Endothelial cell of umbilical vein (primary cell): ENCODE data around the gene VAV3. TPM values are rescaled to one million over a fixed set of nuclear protein-coding genes. Genes with fewer than 3 reads are reported as not detected.

Experiments used
- BruUV-seq: library from RNA; stranded (reverse); fragments of 400-500 nt; replicated peaks from 2 replicates; lab custom pipeline; 2021; lab: Mats Ljungman, UMichigan
- CTCF ChIA-PET: fragments of 300-600, 350-600 bp; sonication (Branson Sonifier 250); formaldehyde crosslinking; loops from one replicate; lab custom pipeline; 2021; ENCODE audit warnings: antibody characterized with exemption, inconsistent platforms; lab: Charles Lee
- POLR2A ChIA-PET: fragments of 300-600, 350-600 bp; sonication (Branson Sonifier 250); formaldehyde crosslinking; loops from one replicate; lab custom pipeline; 2021; ENCODE audit warnings: antibody characterized with exemption, inconsistent platforms; lab: Charles Lee
- DNase-seq: peaks from one replicate; pipeline ENCODE4 v3.0.0-alpha.2; 2011; ENCODE audit warnings: low read depth, low spot score
- FAIRE-seq: peaks from 2 replicates; lab custom pipeline; 2011; peaks lifted over from hg19 to GRCh38; lab: Jason Lieb, UNC
- H2AFZ ChIP-seq: 2 replicates; pipeline ENCODE4 v1.6.0; 2012; ENCODE audit warnings: low read depth, low read length, control low read depth, inconsistent platforms
- H3K27ac ChIP-seq: 2 replicates; pipeline ENCODE4 v1.5.1; 2011; ENCODE audit warnings: low read depth, mild to moderate bottlenecking, control low read depth, low read length, moderate library complexity; ENCODE audit not compliant: insufficient read depth
- H3K27me3 ChIP-seq, 2 experiments: 2 replicates each; pipeline versions ENCODE4 v1.6.0 to v1.6.1; 2011; ENCODE audit warnings: low read length in 2 of 2, mixed read lengths in 1 of 2; ENCODE audit not compliant: control insufficient read depth in 2 of 2, insufficient read depth in 2 of 2
- H3K36me3 ChIP-seq, 2 experiments: 2 replicates in 1 of 2; 3 replicates in 1 of 2; pipeline ENCODE4 v1.5.1; 2011; ENCODE audit warnings: low read length in 2 of 2, mild to moderate bottlenecking in 1 of 2, moderate library complexity in 1 of 2; ENCODE audit not compliant: control insufficient read depth in 2 of 2, insufficient read depth in 2 of 2; ENCODE audit errors: extremely low read depth in 1 of 2
- H3K4me1 ChIP-seq: 3 replicates; pipeline ENCODE4 v1.5.1; 2011; ENCODE audit warnings: mild to moderate bottlenecking, low read length; ENCODE audit not compliant: control insufficient read depth, insufficient read depth; ENCODE audit errors: extremely low read depth
- H3K4me2 ChIP-seq: 2 replicates; pipeline ENCODE4 v1.6.1; 2011; ENCODE audit warnings: low read length, control low read depth, mixed read lengths; ENCODE audit not compliant: insufficient read depth
- H3K4me3 ChIP-seq, 3 experiments: fragments of 200-600 bp in 1 of 3; sonication (generic), shearing (Covaris generic) in 1 of 3; replicated peaks in 1 of 3; 2 replicates each; pipeline ENCODE4 v1.5.1; 2011 to 2016; ENCODE audit warnings: control low read depth in 3 of 3, low read length in 3 of 3, mild to moderate bottlenecking in 2 of 3, inconsistent platforms in 1 of 3, low read depth in 1 of 3, moderate library complexity in 1 of 3; ENCODE audit not compliant: insufficient read depth in 1 of 3
- H3K79me2 ChIP-seq: 2 replicates; pipeline ENCODE4 v1.6.0; 2012; ENCODE audit warnings: low read length, inconsistent platforms; ENCODE audit not compliant: control insufficient read depth, insufficient read depth
- H3K9ac ChIP-seq: replicated peaks from 2 replicates; pipeline ENCODE3; 2011; ENCODE audit warnings: low read length, control low read depth; ENCODE audit not compliant: insufficient read depth; ENCODE audit errors: extremely low read depth
- H3K9me1 ChIP-seq: replicated peaks from 3 replicates; pipeline ENCODE4 v1.6.0; 2011; ENCODE audit warnings: mild to moderate bottlenecking, low read length; ENCODE audit not compliant: control insufficient read depth, insufficient read depth; ENCODE audit errors: extremely low read depth
- H3K9me3 ChIP-seq: replicated peaks from 2 replicates; pipeline ENCODE4 v1.5.1; 2012; ENCODE audit warnings: low read length, inconsistent platforms; ENCODE audit not compliant: control insufficient read depth, insufficient read depth
- H4K20me1 ChIP-seq: replicated peaks from 2 replicates; pipeline ENCODE3; 2011; ENCODE audit warnings: mild to moderate bottlenecking, low read length; ENCODE audit not compliant: control insufficient read depth, insufficient read depth; ENCODE audit errors: extremely low read depth
- CTCF ChIP-seq, 2 donors: IDR thresholded peaks; 1 replicate in 1 of 2; 2 replicates in 1 of 2; pipeline ENCODE4 v1.5.1; 2011; ENCODE audit warnings: low read length in 2 of 2, mild to moderate bottlenecking in 2 of 2, moderate library complexity in 2 of 2, control low read depth in 1 of 2, inconsistent platforms in 1 of 2, low read depth in 1 of 2; ENCODE audit not compliant: insufficient read depth in 1 of 2; ENCODE audit errors: extremely low read depth in 1 of 2
- EZH2 ChIP-seq: IDR thresholded peaks from 2 replicates; pipeline ENCODE4 v1.6.1; 2012; ENCODE audit warnings: borderline replicate concordance, low read depth, mild to moderate bottlenecking, moderate library complexity, low read length, inconsistent platforms; ENCODE audit not compliant: severe bottlenecking
- FOS ChIP-seq: IDR thresholded peaks from 2 replicates; pipeline ENCODE4 v1.6.1; 2011; ENCODE audit warnings: mild to moderate bottlenecking, low read length, moderate library complexity, borderline replicate concordance; ENCODE audit not compliant: insufficient read depth
- GATA2 ChIP-seq: IDR thresholded peaks from 2 replicates; pipeline ENCODE4 v1.7.0; 2011; ENCODE audit warnings: low read depth, mild to moderate bottlenecking, moderate library complexity, mixed read lengths, low read length; ENCODE audit not compliant: insufficient read length, insufficient read depth
- JUN ChIP-seq: IDR thresholded peaks from 2 replicates; pipeline ENCODE4 v1.6.1; 2011; ENCODE audit warnings: borderline replicate concordance, low read depth; ENCODE audit not compliant: insufficient read length, insufficient read depth
- MAX ChIP-seq: IDR thresholded peaks from 2 replicates; pipeline ENCODE4 v1.6.1; 2011; ENCODE audit not compliant: insufficient read depth, insufficient read length
- MYC ChIP-seq: IDR thresholded peaks from one replicate; pipeline ENCODE4 v1.6.1; 2011; ENCODE audit warnings: mild to moderate bottlenecking, low read depth, low read length
- POLR2A ChIP-seq: IDR thresholded peaks from 2 replicates; pipeline ENCODE4 v1.6.1; 2012; ENCODE audit warnings: low read depth, mild to moderate bottlenecking, control low read depth, low read length
- POLR2AphosphoS5 ChIP-seq: IDR thresholded peaks from 2 replicates; pipeline ENCODE4 v1.6.1; 2012; ENCODE audit warnings: low read depth, mild to moderate bottlenecking, control low read depth, low read length, moderate library complexity; ENCODE audit not compliant: insufficient read depth
- dilution Hi-C: fragments of 300-500 bp; cut with MboI; formaldehyde crosslinking; loops from one replicate; pipeline ENCODE4 v1.15.0; 2019; ENCODE audit warnings: low sequenced_read_pairs; ENCODE audit not compliant: extremely low pct_ligation_motif_present
- intact Hi-C: fragments of 100-400 bp; cut with micrococcal nuclease; formaldehyde crosslinking; loops from one replicate; pipeline ENCODE4 v1.10.0; 2022
- polyA plus RNA-seq, 4 experiments: library from polyadenylated mRNA; depleted of rRNA in 3 of 4; stranded (reverse) in 3 of 4; unstranded in 1 of 4; fragments of >200 nt; gene quantifications; 2 replicates each; pipeline versions ENCODE4 v1.2.1 to v1.2.3, GENCODE V29; 2011 to 2012; ENCODE audit warnings: missing spikeins in 1 of 4
- total RNA-seq: library from RNA; stranded (reverse); gene quantifications from 2 replicates; pipeline ENCODE4 v1.2.3, GENCODE V29; 2021

Gene VAV3
- total and polyA plus RNA-seq, 2 donors (not counting 3 experiments of a cell fraction or from before 2014, with no cell fraction given): 0.18 to 1.5 TPM

- no peak overlapping the region for H3K9ac ChIP-seq
- H3K9me1 ChIP-seq: no peaks in the 10 kb centered on the region
- dilution Hi-C loops: no loop called here
- H3K9me3 ChIP-seq: no peaks in the 10 kb centered on the region
- TF ChIP-seq MYC (no peak), MAX (no peak), JUN (no peak), FOS (no peak), EZH2 (no peak)
- no TSS peak for BruUV-seq
- DNase-seq (no peak), FAIRE-seq (no peak)
- ChIA-PET POLR2A (no interaction called here), CTCF (no interaction called here)
- no peaks in the 10 kb centered on the region for H3K79me2 ChIP-seq
- intact Hi-C loops: loop anchor here (2.0 kb wide), 1 partner anchor 187 kb away; no protein-coding TSS in a partner anchor
- H4K20me1 ChIP-seq: no peaks in the 10 kb centered on the region
- no peak overlapping the region for H3K4me3 ChIP-seq
- no peaks in the 10 kb centered on the region for H3K36me3 ChIP-seq
- H2AFZ ChIP-seq: no peak overlapping the region
- peaks cover 0 to under 1% of the 10 kb centered on the region in 2 experiments for H3K27me3 ChIP-seq
- H3K27ac ChIP-seq: no peak overlapping the region
- H3K4me2 ChIP-seq: no peak overlapping the region
- peaks cover 15% of the 10 kb centered on the region for H3K4me1 ChIP-seq
These were observed 101.6 kb downstream of the VAV3 start for GRCh38 chr1:107863342-107863741.

GRCh38 chr1:107862064-107862463, 102.9 kb downstream of the VAV3 start:
- Histone ChIP-seq H4K20me1 (no peaks in the 10 kb centered on the region), H3K79me2 (no peaks in the 10 kb centered on the region), H2AFZ (no peak overlapping the region), H3K4me3 (no peak overlapping the region), H3K4me2 (no peak overlapping the region), H3K4me1 (peaks cover 15% of the 10 kb centered on the region), H3K9me1 (no peaks in the 10 kb centered on the region), H3K36me3 (no peaks in the 10 kb centered on the region), H3K9me3 (no peaks in the 10 kb centered on the region), H3K9ac (no peak overlapping the region), H3K27ac (no peak overlapping the region), H3K27me3 (no peaks in the 10 kb centered on the region)
- no peak for TF ChIP-seq MYC
- TF ChIP-seq FOS: peak; percentile 59
- peak; percentile 77 for TF ChIP-seq JUN
- TF ChIP-seq POLR2AphosphoS5: peak; percentile 68
- peak; percentile 62 for TF ChIP-seq GATA2
- TF ChIP-seq POLR2A: no peak
- TF ChIP-seq MAX: no peak
- no peak for TF ChIP-seq EZH2
- TF ChIP-seq CTCF (IDR thresholded peaks at IDR 0.05; ENCODE audit: extremely low read depth in 1 of 2, insufficient read depth in 1 of 2, low read depth in 1 of 2, low read length in 2 of 2): no peak
- dilution Hi-C loops: no loop called here
- no TSS peak for BruUV-seq
- intact Hi-C loops: loop anchor here (1.0 to 2.0 kb wide), 4 partner anchors 33 to 189 kb away; partner anchors contain the start of gene VAV3
- CTCF ChIA-PET: no interaction called here
- POLR2A ChIA-PET: no interaction called here
- DNase-seq: peak; percentile 95
- FAIRE-seq: peak; percentile 99
